DMS 273 treated with DMSO at 0.1 percent for 48 hours (cell line): ENCODE results near the gene CAMK2B.

Experiments
- DNase-seq: peaks from one replicate; lab custom pipeline; 2025; lab: John Stamatoyannopoulos, UW

The CAMK2B gene

GRCh38 chr7:44257213-44257612 lies 68.2 kb downstream of the CAMK2B start:
- no peak for DNase-seq

- DNase-seq, result no peak
Measured at GRCh38 chr7:44256459-44256858, 68.9 kb downstream of the CAMK2B start.

GRCh38 chr7:44251881-44252280 lies 73.5 kb downstream of the CAMK2B start:
- no peak for DNase-seq

- DNase-seq, result no peak
Measured at GRCh38 chr7:44251269-44251668, 74.1 kb downstream of the CAMK2B start.

GRCh38 chr7:44249639-44250234 lies 75.7 kb downstream of the CAMK2B start:
- DNase-seq, result no peak

- no peak for DNase-seq
Measured at GRCh38 chr7:44247868-44248651, 77.3 kb downstream of the CAMK2B start.

- no peak for DNase-seq
Measured at GRCh38 chr7:44246396-44247113, 78.8 kb downstream of the CAMK2B start.

GRCh38 chr7:44244282-44244681 lies 81.1 kb downstream of the CAMK2B start:
- no peak for DNase-seq

GRCh38 chr7:44242091-44242490 lies 83.3 kb downstream of the CAMK2B start:
- no peak for DNase-seq

- DNase-seq, result peak; percentile 62
Measured at GRCh38 chr7:44240983-44241510, 84.3 kb downstream of the CAMK2B start.

- DNase-seq, result no peak
Measured at GRCh38 chr7:44240376-44240775, 85.0 kb downstream of the CAMK2B start.

- no peak for DNase-seq
Measured at GRCh38 chr7:44239361-44239760, 86.0 kb downstream of the CAMK2B start.

- DNase-seq, result no peak
Measured at GRCh38 chr7:44238116-44238695, 87.2 kb downstream of the CAMK2B start.

GRCh38 chr7:44237696-44238095 lies 87.7 kb downstream of the CAMK2B start:
- no peak for DNase-seq

GRCh38 chr7:44236333-44236728 lies 89.1 kb downstream of the CAMK2B start:
- no peak for DNase-seq

GRCh38 chr7:44235582-44236332 lies 89.6 kb downstream of the CAMK2B start:
- DNase-seq, result no peak

- DNase-seq, result no peak
Measured at GRCh38 chr7:44235066-44235465, 90.3 kb downstream of the CAMK2B start.

GRCh38 chr7:44232901-44233715 lies 92.3 kb downstream of the CAMK2B start:
- no peak for DNase-seq

GRCh38 chr7:44232396-44232795 lies 93.0 kb downstream of the CAMK2B start:
- DNase-seq, result no peak

- no peak for DNase-seq
Measured at GRCh38 chr7:44231088-44231487, 94.3 kb downstream of the CAMK2B start.

GRCh38 chr7:44230286-44230685 lies 95.1 kb downstream of the CAMK2B start:
- no peak for DNase-seq
